ENCODE measurements around the gene LCN10.
"Not testable (repeated sequence)": the region's sequence is repeated elsewhere in the genome, so short reads cannot be mapped to it uniquely, and the experiment has no call there.

Gene LCN10

DNA sequence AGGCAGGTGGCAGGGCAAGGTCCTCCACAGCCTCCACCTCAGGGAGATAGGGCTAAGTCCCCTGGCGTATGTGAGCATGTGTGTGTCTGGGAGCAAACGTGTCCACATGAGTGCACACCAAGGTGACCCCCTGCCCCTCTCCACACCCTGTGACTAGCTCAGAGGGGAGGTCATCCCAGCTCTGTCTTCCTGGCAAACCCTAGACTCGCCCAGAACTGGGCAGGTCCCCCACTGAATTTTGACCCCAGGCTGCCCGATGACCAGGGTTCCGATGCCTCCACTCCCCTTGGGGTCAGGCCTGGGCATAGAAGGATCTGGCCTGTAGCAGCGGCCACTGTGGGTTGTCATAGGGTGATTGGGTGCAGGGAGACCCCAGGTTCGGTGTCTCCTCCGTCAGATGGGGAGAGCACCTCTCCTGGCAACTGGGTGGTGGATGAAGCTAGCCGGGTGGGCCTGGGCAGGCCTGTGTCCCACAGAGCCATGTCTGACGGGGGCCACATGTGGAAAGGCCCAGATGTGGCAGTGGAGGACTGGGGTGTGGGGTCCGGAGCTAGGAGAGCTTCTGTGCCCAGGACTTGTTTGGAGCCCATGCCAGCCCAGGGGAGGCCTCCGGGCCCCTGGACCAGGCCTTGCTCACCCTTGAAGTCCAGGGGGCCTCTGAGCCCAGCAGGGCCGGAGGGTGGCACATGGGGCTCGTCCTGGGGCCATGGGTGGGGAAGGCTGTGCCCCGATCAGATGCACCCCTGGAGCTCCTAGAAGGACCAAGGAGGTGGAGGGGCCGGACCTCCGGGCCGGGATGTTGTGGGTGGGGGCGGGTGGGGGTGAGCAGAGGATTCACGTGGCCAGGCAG is 24.2 kb downstream of the LCN10 start:
- DNase-seq, result no peak

- DNase-seq, result no peak
Observed at GRCh38 chr9:136717399-136717798, 25.3 kb downstream of the LCN10 start.

DNA sequence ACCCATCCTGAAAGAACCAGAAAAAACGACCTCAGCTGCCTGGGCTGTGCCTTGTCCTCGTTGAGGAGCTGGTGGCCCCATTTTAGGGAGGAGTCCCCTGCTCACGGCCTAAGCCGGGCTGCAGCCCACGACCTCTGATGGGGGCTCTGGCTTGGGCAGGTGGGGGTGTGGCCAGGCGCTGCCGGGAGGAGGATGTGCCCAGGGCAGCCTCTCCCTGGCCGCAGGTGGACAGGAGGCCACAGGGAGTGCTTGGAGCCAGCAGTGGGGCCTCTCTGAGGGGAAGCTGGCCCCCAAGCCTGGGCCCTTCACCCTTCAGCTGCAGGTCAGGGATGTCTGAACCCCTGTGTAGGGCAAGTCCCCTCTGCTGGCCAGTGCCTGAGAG is 27.9 kb downstream of the LCN10 start:
- DNase-seq, result no peak

DNA sequence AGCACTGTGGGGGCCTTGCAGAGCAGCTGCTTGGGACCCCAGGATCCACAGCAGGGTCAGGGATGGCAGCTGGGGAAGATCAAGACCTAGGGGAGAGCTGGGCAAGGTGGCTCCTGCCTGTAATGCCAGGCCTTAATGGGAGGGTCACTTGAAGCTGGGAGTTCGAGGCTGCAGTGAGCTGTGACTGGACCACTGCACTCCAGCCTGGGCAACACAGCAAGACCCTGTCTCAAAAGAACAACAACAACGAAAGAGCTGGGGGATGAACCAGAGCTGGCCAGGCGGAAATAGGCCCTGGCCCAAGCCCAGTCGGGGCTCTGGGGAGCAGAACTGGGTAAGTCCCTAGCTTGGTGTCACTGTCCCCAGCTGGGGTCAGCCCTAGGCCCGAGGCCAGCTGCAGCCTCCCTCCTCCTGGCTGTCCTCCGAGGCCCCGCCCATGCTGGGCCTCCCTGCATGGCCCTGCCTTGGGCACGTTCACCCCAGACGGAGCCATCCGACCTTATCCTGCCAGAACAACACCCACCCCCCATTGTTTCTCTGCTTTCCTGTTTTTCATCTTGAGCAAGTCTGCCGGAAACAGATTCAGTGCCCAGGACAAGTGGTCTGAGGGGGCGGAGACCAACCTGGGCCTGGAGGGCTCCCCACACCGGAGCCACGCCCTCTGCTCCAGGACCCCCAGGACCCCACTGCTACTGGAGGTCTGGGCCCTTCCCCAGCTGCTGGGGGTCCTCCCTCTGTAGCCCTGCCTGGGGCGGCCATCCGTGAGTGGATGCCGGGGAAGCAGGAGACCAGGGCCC is 28.4 kb downstream of the LCN10 start:
- no peak for DNase-seq

GRCh38 chr9:136713550-136713949 is 29.2 kb downstream of the LCN10 start:
- peak; percentile 51 for DNase-seq

GRCh38 chr9:136712690-136713544 is 29.8 kb downstream of the LCN10 start:
- peak; percentile 31 for DNase-seq

DNA sequence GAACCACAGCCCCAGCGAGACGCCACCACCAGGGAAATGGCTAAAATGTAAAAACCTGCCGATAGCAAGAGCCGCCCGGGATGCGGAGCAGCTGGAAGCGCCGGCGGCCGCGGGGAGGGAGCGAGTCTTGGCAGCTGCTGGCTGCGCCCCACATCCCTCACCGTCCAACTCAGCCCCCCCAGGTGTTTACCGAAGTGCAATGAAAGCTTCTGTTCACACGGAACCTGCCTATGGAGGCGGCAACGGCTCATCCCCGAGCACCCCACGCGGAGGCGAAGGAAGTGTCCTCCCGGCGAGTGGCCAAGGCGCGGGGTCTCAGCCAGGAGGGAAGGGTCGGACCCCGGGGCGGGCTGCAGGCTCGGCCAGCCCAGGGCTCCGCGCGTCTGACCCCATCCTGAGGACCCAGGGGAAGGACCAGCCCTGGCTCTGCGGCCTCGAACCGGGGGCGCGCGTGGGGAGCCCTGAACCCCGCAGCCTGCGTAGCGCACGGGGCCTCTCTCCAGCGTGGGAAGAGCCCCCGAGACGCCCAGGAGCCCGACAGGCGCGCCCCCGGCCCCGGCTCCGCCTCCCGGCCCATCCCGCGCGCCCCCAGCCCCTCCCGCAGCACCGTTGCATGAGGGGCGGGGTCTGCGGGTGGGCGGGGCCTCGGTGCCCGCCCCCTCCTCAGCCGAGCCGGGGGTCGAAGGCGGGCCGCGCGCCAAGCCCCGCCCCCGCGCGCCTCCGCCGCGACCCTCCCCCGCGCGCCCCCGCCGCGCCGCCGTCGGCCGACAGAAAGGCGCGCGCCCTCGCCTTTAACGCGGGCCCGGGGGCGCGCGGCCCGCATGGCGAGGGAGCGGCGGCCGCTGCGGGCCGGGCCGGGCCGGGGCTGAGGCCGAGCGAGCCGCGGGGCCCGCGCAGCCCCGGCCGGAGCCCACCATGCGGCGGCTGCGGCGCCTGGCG is 30.7 kb downstream of the LCN10 start, which contains the start of gene DIPK1B:
DIPK1B (plus strand) TSS at position 822 of the 939 bp plus-strand sequence; CDS start at position 916, 94 bp downstream.
- DNase-seq, result peak; percentile 77

GRCh38 chr9:136711219-136711648 is 31.5 kb downstream of the LCN10 start:
- not testable (repeated sequence) for DNase-seq

GRCh38 chr9:136710543-136710942 is 32.2 kb downstream of the LCN10 start:
- no peak for DNase-seq

GRCh38 chr9:136709454-136710109 is 33.2 kb downstream of the LCN10 start:
- DNase-seq, result no peak

DNA sequence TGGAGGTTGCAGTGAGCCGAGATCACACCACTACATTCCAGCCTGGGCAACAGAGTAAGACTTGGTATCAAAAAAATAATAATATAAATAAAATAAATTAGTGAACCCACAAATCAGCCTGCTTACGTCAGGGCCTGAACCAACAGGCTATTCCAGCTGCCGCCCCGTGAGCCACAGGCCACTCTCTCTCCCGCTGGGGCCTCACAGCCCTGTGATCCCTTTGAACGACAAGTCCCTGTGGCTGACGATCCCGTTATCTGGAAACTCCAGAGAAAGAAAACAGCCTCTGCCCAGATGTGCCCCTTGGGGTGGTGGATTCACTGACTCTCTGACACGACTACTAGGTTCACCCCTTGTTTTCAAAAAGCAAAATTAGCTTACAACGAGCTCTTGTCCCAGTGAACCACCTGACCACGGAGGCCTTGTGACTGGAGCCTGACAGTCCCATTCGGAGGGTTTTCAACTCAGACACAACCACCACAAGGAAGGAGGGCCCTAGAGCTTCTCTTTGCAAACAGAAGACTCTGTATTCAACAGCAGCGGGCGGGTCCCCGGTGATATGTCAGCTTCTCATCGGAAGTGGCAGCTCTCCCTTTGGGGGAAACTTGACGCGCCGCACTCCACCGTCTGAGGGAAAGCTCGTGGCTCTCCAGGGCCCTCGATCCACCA is 34.8 kb downstream of the LCN10 start:
- no peak for DNase-seq

- DNase-seq, result no peak
Observed at GRCh38 chr9:136707011-136707410, 35.7 kb downstream of the LCN10 start.

- DNase-seq, result no peak
Observed at GRCh38 chr9:136705564-136705963, 37.2 kb downstream of the LCN10 start.

DNA sequence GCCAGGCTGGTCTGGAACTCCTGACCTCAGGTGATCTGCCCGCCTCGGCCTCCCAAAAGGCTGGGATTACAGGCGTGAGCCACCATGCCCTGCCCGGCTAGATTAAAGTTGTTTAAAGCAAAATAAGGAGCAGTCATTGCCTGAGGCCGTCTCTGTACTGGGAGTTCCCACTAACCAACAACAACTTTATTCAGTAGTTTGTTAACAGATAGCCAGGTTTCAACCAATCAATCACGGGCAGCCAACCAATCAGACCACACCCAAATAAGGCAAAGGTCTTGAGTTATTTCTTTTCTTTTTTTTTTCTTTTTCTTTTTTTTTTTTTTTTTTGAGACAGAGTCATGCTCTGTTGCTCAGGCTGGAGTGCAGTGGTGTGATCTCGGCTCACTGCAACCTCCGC is 38.0 kb downstream of the LCN10 start:
- DNase-seq, result not testable (repeated sequence)

DNA sequence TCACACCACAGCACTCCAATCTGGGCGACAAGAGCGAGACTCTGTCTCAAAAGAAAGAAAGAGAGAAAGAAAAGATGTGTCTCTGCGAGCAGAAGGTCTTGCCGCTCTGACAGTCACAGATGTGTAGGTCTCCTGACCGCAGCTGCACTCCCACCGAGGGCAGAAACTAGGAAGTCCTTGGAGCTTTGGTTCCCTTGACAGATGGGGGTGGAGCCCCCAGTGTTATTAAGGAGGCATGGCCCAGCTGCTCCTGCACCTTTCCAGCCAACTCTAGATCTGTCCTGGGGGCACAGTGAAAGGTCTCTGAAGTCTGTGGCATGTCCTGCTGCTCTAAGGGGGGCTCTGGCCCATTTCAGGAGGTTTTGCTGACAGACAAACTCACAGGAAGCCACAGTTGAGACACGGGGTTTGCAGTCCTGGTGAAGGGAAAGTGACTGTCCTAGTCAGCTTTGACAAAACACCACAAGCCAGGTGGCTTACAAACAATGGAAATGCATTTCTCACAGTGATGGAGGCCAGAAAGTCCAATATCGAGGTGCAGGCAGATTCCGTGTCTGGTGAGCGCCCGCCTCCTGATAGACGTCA is 39.4 kb downstream of the LCN10 start:
- peak; percentile 89 for DNase-seq

- no peak for DNase-seq
Observed at GRCh38 chr9:136701668-136702053, 41.1 kb downstream of the LCN10 start.

DNA sequence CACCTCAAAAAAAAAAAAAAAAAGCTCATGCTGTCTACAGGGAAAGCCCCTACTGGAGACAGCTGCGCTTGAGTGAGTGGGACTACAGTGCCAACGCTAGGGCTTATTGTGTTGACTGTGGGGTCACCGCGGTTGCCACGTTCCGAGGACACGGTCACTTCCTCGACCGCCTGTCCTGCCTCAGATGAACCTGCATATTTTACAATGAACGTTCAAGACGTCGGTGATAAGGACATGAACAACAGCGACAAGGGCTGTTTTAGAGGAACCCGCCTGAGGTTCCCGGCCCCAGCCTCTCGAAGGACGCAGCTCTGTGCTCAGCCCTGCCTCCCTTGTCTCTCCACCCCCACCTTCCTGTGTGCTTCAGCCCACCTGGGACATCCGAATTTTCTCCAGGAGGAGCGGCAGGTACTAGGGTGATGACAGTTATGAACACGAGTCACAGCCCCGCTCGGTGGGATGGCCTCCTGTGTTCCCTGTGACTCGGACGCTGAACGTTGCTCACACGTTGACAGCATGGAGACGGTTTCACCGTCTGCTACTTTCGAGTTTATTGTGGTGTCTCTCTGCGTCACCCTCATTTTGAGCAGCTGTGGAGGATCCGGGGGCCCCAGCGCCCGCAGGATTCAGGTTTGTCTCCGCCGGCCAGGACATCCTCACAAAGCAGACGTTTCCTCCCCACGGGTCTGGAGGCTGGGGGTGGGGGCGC is 41.6 kb downstream of the LCN10 start:
- DNase-seq, result peak; percentile 79

DNA sequence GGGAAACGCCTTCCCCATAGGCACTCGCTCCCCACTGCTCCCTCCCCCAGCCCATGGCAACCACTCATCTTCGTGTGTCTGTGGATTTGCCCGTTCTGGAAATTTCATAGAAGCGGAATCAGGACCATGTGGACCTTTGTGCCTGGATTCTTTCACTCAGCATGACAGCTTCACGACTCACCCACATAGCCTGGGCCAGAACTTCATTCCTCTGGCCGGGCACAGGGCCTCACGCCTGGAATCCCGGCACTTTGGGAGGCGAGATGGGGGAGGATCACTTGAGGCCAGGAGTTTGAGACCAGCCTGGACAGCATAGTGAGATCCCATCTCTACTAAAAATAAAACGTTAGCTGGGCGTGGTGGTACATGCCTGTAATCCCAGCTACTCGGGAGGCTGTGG is 42.4 kb downstream of the LCN10 start:
- DNase-seq, result no peak

GRCh38 chr9:136698635-136699246 is 44.0 kb downstream of the LCN10 start:
- no peak for DNase-seq

Data from RPMI8226 (cell line).